Mesenchymal stem cell (in vitro differentiated cells and primary cell): ENCODE results near the gene SLC4A1AP.

Experiments used
- DNase-seq: peaks from one replicate; pipeline ENCODE4 v3.0.0-alpha.2; 2013
- H2AFZ ChIP-seq: one replicate; pipeline ENCODE4 v1.6.1; 2013; ENCODE audit warnings: low read depth, mild to moderate bottlenecking, control low read depth, inconsistent platforms, low read length, moderate library complexity
- H2AK5ac ChIP-seq: 2 replicates; pipeline ENCODE4 v1.6.1; 2013; ENCODE audit warnings: low read length, moderate library complexity, mild to moderate bottlenecking, inconsistent platforms; ENCODE audit not compliant: severe bottlenecking
- H2BK120ac ChIP-seq: one replicate; pipeline ENCODE4 v1.6.1; 2013; ENCODE audit warnings: low read depth, mild to moderate bottlenecking, inconsistent platforms, low read length, moderate library complexity
- H2BK12ac ChIP-seq, 2 experiments: one replicate each; pipeline ENCODE4 v1.6.1; 2013; ENCODE audit warnings: inconsistent platforms in 2 of 2, low read length in 2 of 2, mild to moderate bottlenecking in 2 of 2, moderate library complexity in 2 of 2, control low read depth in 1 of 2
- H2BK15ac ChIP-seq: one replicate; pipeline ENCODE4 v1.6.1; 2013; ENCODE audit warnings: mild to moderate bottlenecking, low read depth, inconsistent platforms; ENCODE audit not compliant: poor library complexity, severe bottlenecking
- H2BK5ac ChIP-seq: 2 replicates; pipeline ENCODE4 v1.6.1; 2013; ENCODE audit warnings: low read depth, mild to moderate bottlenecking, low read length, control low read depth, inconsistent platforms; ENCODE audit not compliant: poor library complexity, severe bottlenecking
- H3K14ac ChIP-seq, 2 experiments: one replicate each; pipeline ENCODE4 v1.6.1; 2013; ENCODE audit warnings: inconsistent platforms in 2 of 2, low read length in 2 of 2, control low read depth in 1 of 2, mild to moderate bottlenecking in 1 of 2, moderate library complexity in 1 of 2
- H3K18ac ChIP-seq, 2 experiments: one replicate each; pipeline ENCODE4 v1.6.1; 2013; ENCODE audit warnings: inconsistent platforms in 2 of 2, low read length in 2 of 2, control low read depth in 1 of 2, low read depth in 1 of 2, mild to moderate bottlenecking in 1 of 2
- H3K23ac ChIP-seq, 2 experiments: one replicate each; pipeline ENCODE4 v1.6.1; 2013; ENCODE audit warnings: inconsistent platforms in 2 of 2, low read length in 2 of 2, mild to moderate bottlenecking in 2 of 2, moderate library complexity in 2 of 2, control low read depth in 1 of 2
- H3K27ac ChIP-seq: 2 replicates; pipeline ENCODE4 v1.5.1; 2013; ENCODE audit warnings: mild to moderate bottlenecking, moderate library complexity, low read length, control low read depth, inconsistent platforms; ENCODE audit not compliant: poor library complexity, severe bottlenecking
- H3K27me3 ChIP-seq, 2 experiments: 2 replicates each; pipeline versions ENCODE4 v1.6.1 to v1.7.0; 2013; ENCODE audit warnings: low read length in 2 of 2, mild to moderate bottlenecking in 2 of 2, moderate library complexity in 2 of 2, control low read depth in 1 of 2, inconsistent platforms in 1 of 2; ENCODE audit not compliant: control insufficient read depth in 1 of 2, insufficient read depth in 1 of 2
- H3K36me3 ChIP-seq, 2 experiments: 2 replicates each; pipeline versions ENCODE4 v1.6.1 to v1.7.0; 2013; ENCODE audit warnings: low read length in 2 of 2, control low read depth in 1 of 2, inconsistent platforms in 1 of 2, low read depth in 1 of 2, mild to moderate bottlenecking in 1 of 2; ENCODE audit not compliant: insufficient read depth in 2 of 2, control insufficient read depth in 1 of 2
- H3K4ac ChIP-seq, 2 experiments: one replicate each; pipeline ENCODE4 v1.6.1; 2013; ENCODE audit warnings: inconsistent platforms in 2 of 2, low read length in 2 of 2, mild to moderate bottlenecking in 2 of 2, moderate library complexity in 2 of 2, control low read depth in 1 of 2, low read depth in 1 of 2
- H3K4me1 ChIP-seq: 2 replicates; pipeline ENCODE4 v1.6.1; 2013; ENCODE audit warnings: low read depth, low read length, control low read depth; ENCODE audit not compliant: control insufficient read depth, insufficient read depth
- H3K4me2 ChIP-seq: 2 replicates; pipeline ENCODE4 v1.6.1; 2013; ENCODE audit warnings: low read length, mild to moderate bottlenecking, inconsistent platforms; ENCODE audit not compliant: poor library complexity, severe bottlenecking
- H3K4me3 ChIP-seq, 2 experiments: 2 replicates each; pipeline versions ENCODE4 v1.5.1 to v1.7.0; 2013; ENCODE audit warnings: low read length in 2 of 2, mild to moderate bottlenecking in 2 of 2, control low read depth in 1 of 2, low read depth in 1 of 2; ENCODE audit not compliant: insufficient read depth in 1 of 2
- H3K79me1 ChIP-seq: replicated peaks from 2 replicates; pipeline ENCODE4 v1.6.1; 2013; ENCODE audit warnings: mild to moderate bottlenecking, control low read depth, low read length, inconsistent platforms; ENCODE audit not compliant: poor library complexity, severe bottlenecking
- H3K9ac ChIP-seq: 2 replicates; pipeline ENCODE4 v1.7.0; 2013; ENCODE audit warnings: mild to moderate bottlenecking, low read length, moderate library complexity
- H3K9me3 ChIP-seq: 2 replicates; pipeline ENCODE4 v1.7.0; 2013; ENCODE audit warnings: mild to moderate bottlenecking, low read length; ENCODE audit not compliant: control insufficient read depth
- H4K8ac ChIP-seq: one replicate; pipeline ENCODE4 v1.6.1; 2013; ENCODE audit warnings: inconsistent platforms, mild to moderate bottlenecking, low read length, moderate library complexity
- H4K91ac ChIP-seq: one replicate; pipeline ENCODE4 v1.6.1; 2013; ENCODE audit warnings: mild to moderate bottlenecking, low read length, inconsistent platforms
- WGBS: methylation state at CpG from one replicate; pipeline ENCODE4 v1.1.7; 2013; ENCODE audit warnings: mixed read lengths; 5-methylcytosine and 5-hydroxymethylcytosine counted together

Gene SLC4A1AP

GRCh38 chr2:27724905-27725701 lies 61.4 kb downstream of the SLC4A1AP start:
- Histone ChIP-seq H2AFZ (no peak overlapping the region), H3K18ac (no peak overlapping the region), H3K27ac (peak overlapping the region; percentile 71), H2BK5ac (peak overlapping the region; percentile 68), H2BK120ac (no peak overlapping the region), H4K91ac (no peak overlapping the region), H3K14ac (no peak overlapping the region), H2AK5ac (peak overlapping the region; percentile 98), H2BK15ac (no peak overlapping the region), H3K79me1 (no peaks in the 10 kb centered on the region), H3K4me1 (peaks cover 31% of the 10 kb centered on the region), H3K4ac (no peak overlapping the region), H3K23ac (no peak overlapping the region), H3K9ac (peak overlapping the region; percentile 51), H3K36me3 (no peaks in the 10 kb centered on the region), H3K4me2 (no peak overlapping the region), H4K8ac (no peak overlapping the region), H3K27me3 (no peaks in the 10 kb centered on the region), H3K4me3 (no peak overlapping the region), H2BK12ac (peak overlapping the region in 1 of 2 experiments; percentile 35), H3K9me3 (no peaks in the 10 kb centered on the region)
- 62% methylated on average over 5 of the region's 5 CpGs for WGBS
- DNase-seq, result peak; percentile 49

DNA sequence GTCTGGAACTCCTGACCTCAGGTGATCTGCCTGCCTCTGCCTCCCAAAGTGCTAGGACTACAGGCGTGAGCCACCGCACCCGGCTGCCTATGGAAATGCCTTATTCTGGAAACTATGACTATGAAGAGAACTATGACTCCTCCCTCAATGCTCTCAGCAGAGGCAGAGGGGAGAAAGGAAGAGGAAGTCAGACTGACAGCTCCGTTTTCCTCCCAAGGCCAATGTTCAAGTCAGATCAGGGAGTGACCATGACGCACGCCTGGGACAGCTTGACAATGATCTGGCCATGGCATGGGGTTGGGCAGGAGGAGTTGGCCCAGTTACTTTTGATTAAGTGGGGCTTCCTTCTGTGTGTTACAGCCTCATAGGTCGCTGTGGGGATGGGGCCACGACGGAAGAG lies 63.6 kb downstream of the SLC4A1AP start:
- H2AK5ac ChIP-seq, result peak overlapping the region; percentile 11
- no peaks in the 10 kb centered on the region for H3K79me1 ChIP-seq
- H4K8ac ChIP-seq, result no peak overlapping the region
- H2BK15ac ChIP-seq, result no peak overlapping the region
- no peak overlapping the region for H4K91ac ChIP-seq
- H3K9me3 ChIP-seq, result no peaks in the 10 kb centered on the region
- H3K9ac ChIP-seq, result no peak overlapping the region
- DNase-seq, result no peak
- no peaks in the 10 kb centered on the region for H3K27me3 ChIP-seq
- WGBS, result 82% methylated on average over 7 of the region's 9 CpGs
- no peak overlapping the region for H3K4me2 ChIP-seq
- no peak overlapping the region for H3K27ac ChIP-seq
- peak overlapping the region in 1 of 2 experiments; percentile 90 for H3K14ac ChIP-seq
- peaks cover 26% of the 10 kb centered on the region for H3K4me1 ChIP-seq
- no peak overlapping the region for H3K4me3 ChIP-seq
- no peak overlapping the region for H2AFZ ChIP-seq
- no peak overlapping the region for H2BK120ac ChIP-seq
- H3K23ac ChIP-seq, result no peak overlapping the region
- H3K4ac ChIP-seq, result no peak overlapping the region
- no peaks in the 10 kb centered on the region for H3K36me3 ChIP-seq
- H3K18ac ChIP-seq, result no peak overlapping the region
- no peak overlapping the region for H2BK12ac ChIP-seq
- H2BK5ac ChIP-seq, result no peak overlapping the region

- H2BK120ac ChIP-seq, result no peak overlapping the region
- H3K36me3 ChIP-seq, result no peaks in the 10 kb centered on the region
- no peak overlapping the region for H3K4me2 ChIP-seq
- no peaks in the 10 kb centered on the region for H3K27me3 ChIP-seq
- no peak for DNase-seq
- no peaks in the 10 kb centered on the region for H3K79me1 ChIP-seq
- no peak overlapping the region for H3K4ac ChIP-seq
- H3K14ac ChIP-seq, result no peak overlapping the region
- H2BK5ac ChIP-seq, result no peak overlapping the region
- no peak overlapping the region for H4K8ac ChIP-seq
- no peak overlapping the region for H3K23ac ChIP-seq
- H2BK15ac ChIP-seq, result no peak overlapping the region
- WGBS, result 82% methylated on average over 5 of the region's 5 CpGs
- no peak overlapping the region for H3K4me3 ChIP-seq
- peak overlapping the region; percentile 3 to 18 for H3K18ac ChIP-seq
- no peak overlapping the region for H3K9ac ChIP-seq
- H2AFZ ChIP-seq, result no peak overlapping the region
- H4K91ac ChIP-seq, result peak overlapping the region; percentile 3
- H3K4me1 ChIP-seq, result peaks cover 26% of the 10 kb centered on the region
- H3K27ac ChIP-seq, result peak overlapping the region; percentile 8
- H2BK12ac ChIP-seq, result peak overlapping the region in 1 of 2 experiments; percentile 28
- H3K9me3 ChIP-seq, result no peaks in the 10 kb centered on the region
- peak overlapping the region; percentile 79 for H2AK5ac ChIP-seq
Measured at GRCh38 chr2:27728081-27728858, 64.6 kb downstream of the SLC4A1AP start.

- Histone ChIP-seq H3K27ac (peak overlapping the region; percentile 50), H2BK12ac (no peak overlapping the region), H2BK120ac (no peak overlapping the region), H4K91ac (no peak overlapping the region), H3K23ac (no peak overlapping the region), H3K9ac (no peak overlapping the region), H3K79me1 (no peaks in the 10 kb centered on the region), H2AK5ac (no peak overlapping the region), H3K14ac (no peak overlapping the region), H3K36me3 (no peaks in the 10 kb centered on the region), H2AFZ (no peak overlapping the region), H3K27me3 (no peaks in the 10 kb centered on the region), H3K4me1 (peaks cover 20% of the 10 kb centered on the region), H3K4ac (no peak overlapping the region), H2BK5ac (no peak overlapping the region), H2BK15ac (no peak overlapping the region), H3K4me3 (no peak overlapping the region), H3K9me3 (no peaks in the 10 kb centered on the region), H3K18ac (no peak overlapping the region), H4K8ac (peak overlapping the region; percentile 56), H3K4me2 (no peak overlapping the region)
- DNase-seq, result no peak
- 53% methylated on average over 4 of the region's 4 CpGs for whole genome bisulfite sequencing
Measured at GRCh38 chr2:27729198-27729597, 65.5 kb downstream of the SLC4A1AP start.
